ENCODE results near the gene PDLIM1. TPM values are rescaled to one million over a fixed set of nuclear protein-coding genes. Genes with fewer than 3 reads are reported as not detected.

PDLIM1 gene
- total RNA-seq, 1 experiment from 2014 or later, result 67.4 TPM

DNA sequence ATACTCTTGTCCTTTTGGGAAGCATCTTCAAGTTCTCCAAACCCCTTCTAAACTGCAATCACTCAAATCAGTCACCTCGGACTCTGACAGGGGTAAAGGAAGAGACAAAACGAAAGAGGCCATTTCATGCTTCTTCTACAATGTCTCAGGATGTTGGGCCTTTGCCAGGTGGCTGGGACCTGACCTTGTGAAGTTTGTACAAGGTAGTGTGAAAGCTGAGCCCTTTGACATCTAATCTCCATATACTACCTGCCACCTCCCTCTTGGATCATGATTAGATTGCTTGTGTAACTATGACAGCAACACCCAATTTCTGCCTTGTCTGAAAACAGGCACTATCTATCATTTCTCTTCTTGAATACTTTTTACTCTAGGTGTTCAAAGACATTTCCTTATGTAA, 35.1 kb upstream of the PDLIM1 start:
- H3K27ac ChIP-seq (ENCODE audit: low read depth, low read length), result no peak overlapping the region
- H3K27me3 ChIP-seq (ENCODE audit: insufficient read depth, low read length), result peaks cover 4% of the 10 kb centered on the region; the same call in 1 of the 2 replicates
- H3K9me3 ChIP-seq (ENCODE audit: control insufficient read depth in 1 of 2, insufficient read depth in 1 of 2, low read depth in 1 of 2, low read length in 2 of 2), result no peaks in the 10 kb centered on the region
- H2AFZ ChIP-seq (ENCODE audit: low read depth, low read length, poor library complexity, severe bottlenecking), result no peak overlapping the region
- no peak for DNase-seq (ENCODE audit: low read depth, low spot score)
- ChIA-PET RAD21 (ENCODE audit: low non-redundant PET in 1 of 2, low total read pairs in 2 of 2, uncharacterized antibody in 2 of 2, unreplicated experiment in 2 of 2) (no interaction called here), POLR2A (no interaction called here), CTCF (no interaction called here)
- intact Hi-C loops (cut with micrococcal nuclease), result no loop called here
- H3K36me3 ChIP-seq (ENCODE audit: control insufficient read depth in 1 of 2, insufficient read depth in 2 of 2, low read length in 2 of 2), result no peaks in the 10 kb centered on the region
- no peak overlapping the region for H3K4me3 ChIP-seq (replicated peaks in 1 of 2; ENCODE audit: low read depth in 1 of 2, low read length in 2 of 2)
- H4K20me1 ChIP-seq (ENCODE audit: insufficient read depth), result no peaks in the 10 kb centered on the region
- no peak for ATAC-seq
- no TSS peak for BruUV-seq (replicated peaks)
- H3K79me2 ChIP-seq (ENCODE audit: insufficient read depth, low read length), result no peaks in the 10 kb centered on the region
- no peak overlapping the region for H3K9ac ChIP-seq (ENCODE audit: low read length)
- no peak for TF ChIP-seq CBX3 (IDR thresholded peaks at IDR 0.05; ENCODE audit: low read depth)
- TF ChIP-seq ZFX (IDR thresholded peaks at IDR 0.05), result no peak
- TF ChIP-seq JUND (IDR thresholded peaks at IDR 0.05), result no peak
- no peak overlapping the region for H3K4me2 ChIP-seq (ENCODE audit: low read length)
- H3K4me1 ChIP-seq (ENCODE audit: control insufficient read depth in 1 of 2, insufficient read depth in 2 of 2, low read length in 2 of 2), result no peaks in the 10 kb centered on the region
- H3K9me2 ChIP-seq (ENCODE audit: insufficient read depth), result no peaks in the 10 kb centered on the region

DNA sequence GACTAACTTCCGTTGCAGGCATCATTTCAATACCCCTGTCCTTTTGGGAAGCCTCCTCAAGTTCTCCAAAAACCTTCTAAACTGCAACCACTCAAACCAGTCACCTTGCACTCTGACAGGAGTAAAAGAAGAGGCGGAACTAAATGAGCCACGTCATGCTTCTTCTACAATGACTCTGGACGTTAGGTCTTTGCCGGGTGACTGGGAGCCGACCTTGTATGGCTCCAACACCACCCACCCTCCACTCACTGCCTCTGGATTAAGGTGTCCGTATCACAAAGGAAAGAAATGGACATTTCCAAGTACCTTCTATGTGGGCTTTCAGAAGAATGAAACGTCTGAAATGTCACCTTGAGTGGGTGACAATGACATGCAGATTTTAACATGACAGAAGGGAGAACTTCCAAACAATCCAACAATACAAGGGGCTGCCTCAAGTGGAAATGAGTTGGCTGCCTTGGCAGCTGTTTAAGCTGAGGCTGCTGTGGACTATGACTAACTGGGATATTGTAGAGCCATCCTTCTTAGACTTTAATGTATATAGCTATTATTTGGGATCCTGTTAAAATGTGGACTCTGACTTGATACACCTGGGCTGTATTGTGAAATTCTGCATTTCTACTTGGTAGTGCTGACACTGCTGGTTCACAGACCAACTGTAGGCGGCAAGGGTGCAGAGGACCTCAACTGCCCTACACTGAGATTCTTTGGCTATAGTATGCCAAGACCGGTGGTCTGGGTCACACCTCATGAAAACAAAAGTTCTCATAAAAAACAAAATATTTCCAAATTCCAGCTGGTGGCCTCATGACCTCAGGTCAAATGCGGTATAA, 33.8 kb upstream of the PDLIM1 start:
- ChIA-PET CTCF (no interaction called here), POLR2A (no interaction called here), RAD21 (ENCODE audit: low non-redundant PET in 1 of 2, low total read pairs in 2 of 2, uncharacterized antibody in 2 of 2, unreplicated experiment in 2 of 2) (no interaction called here)
- Histone ChIP-seq H3K4me3 (replicated peaks in 1 of 2; ENCODE audit: low read depth in 1 of 2, low read length in 2 of 2) (no peak overlapping the region), H3K4me1 (ENCODE audit: control insufficient read depth in 1 of 2, insufficient read depth in 2 of 2, low read length in 2 of 2) (no peaks in the 10 kb centered on the region), H3K4me2 (ENCODE audit: low read length) (no peak overlapping the region), H4K20me1 (ENCODE audit: insufficient read depth) (no peaks in the 10 kb centered on the region), H2AFZ (ENCODE audit: low read depth, low read length, poor library complexity, severe bottlenecking) (no peak overlapping the region), H3K79me2 (ENCODE audit: insufficient read depth, low read length) (no peaks in the 10 kb centered on the region), H3K27me3 (ENCODE audit: insufficient read depth, low read length) (peaks cover 4% of the 10 kb centered on the region; the same call in 1 of the 2 replicates), H3K36me3 (ENCODE audit: control insufficient read depth in 1 of 2, insufficient read depth in 2 of 2, low read length in 2 of 2) (no peaks in the 10 kb centered on the region), H3K27ac (ENCODE audit: low read depth, low read length) (no peak overlapping the region), H3K9ac (ENCODE audit: low read length) (no peak overlapping the region), H3K9me2 (ENCODE audit: insufficient read depth) (no peaks in the 10 kb centered on the region), H3K9me3 (ENCODE audit: control insufficient read depth in 1 of 2, insufficient read depth in 1 of 2, low read depth in 1 of 2, low read length in 2 of 2) (no peaks in the 10 kb centered on the region)
- intact Hi-C loops (cut with micrococcal nuclease), result no loop called here
- no TSS peak for BruUV-seq (replicated peaks)
- TF ChIP-seq ZBTB33 (IDR thresholded peaks at IDR 0.05; ENCODE audit: extremely low read depth, insufficient replicate concordance, low read length), result no peak
- TF ChIP-seq CBX3 (IDR thresholded peaks at IDR 0.05; ENCODE audit: low read depth), result no peak
- TF ChIP-seq ATF3 (IDR thresholded peaks at IDR 0.05), result no peak
- TF ChIP-seq CTCF (IDR thresholded peaks at IDR 0.05 in 2 of 3, conservative IDR thresholded peaks at IDR 0.05 in 1 of 3; ENCODE audit: borderline replicate concordance in 1 of 3, insufficient read depth in 1 of 3, low read depth in 2 of 3, low read length in 2 of 3), result no peak
- no peak for TF ChIP-seq SP1 (IDR thresholded peaks at IDR 0.05; ENCODE audit: low read depth)
- TF ChIP-seq, protein P1, sequence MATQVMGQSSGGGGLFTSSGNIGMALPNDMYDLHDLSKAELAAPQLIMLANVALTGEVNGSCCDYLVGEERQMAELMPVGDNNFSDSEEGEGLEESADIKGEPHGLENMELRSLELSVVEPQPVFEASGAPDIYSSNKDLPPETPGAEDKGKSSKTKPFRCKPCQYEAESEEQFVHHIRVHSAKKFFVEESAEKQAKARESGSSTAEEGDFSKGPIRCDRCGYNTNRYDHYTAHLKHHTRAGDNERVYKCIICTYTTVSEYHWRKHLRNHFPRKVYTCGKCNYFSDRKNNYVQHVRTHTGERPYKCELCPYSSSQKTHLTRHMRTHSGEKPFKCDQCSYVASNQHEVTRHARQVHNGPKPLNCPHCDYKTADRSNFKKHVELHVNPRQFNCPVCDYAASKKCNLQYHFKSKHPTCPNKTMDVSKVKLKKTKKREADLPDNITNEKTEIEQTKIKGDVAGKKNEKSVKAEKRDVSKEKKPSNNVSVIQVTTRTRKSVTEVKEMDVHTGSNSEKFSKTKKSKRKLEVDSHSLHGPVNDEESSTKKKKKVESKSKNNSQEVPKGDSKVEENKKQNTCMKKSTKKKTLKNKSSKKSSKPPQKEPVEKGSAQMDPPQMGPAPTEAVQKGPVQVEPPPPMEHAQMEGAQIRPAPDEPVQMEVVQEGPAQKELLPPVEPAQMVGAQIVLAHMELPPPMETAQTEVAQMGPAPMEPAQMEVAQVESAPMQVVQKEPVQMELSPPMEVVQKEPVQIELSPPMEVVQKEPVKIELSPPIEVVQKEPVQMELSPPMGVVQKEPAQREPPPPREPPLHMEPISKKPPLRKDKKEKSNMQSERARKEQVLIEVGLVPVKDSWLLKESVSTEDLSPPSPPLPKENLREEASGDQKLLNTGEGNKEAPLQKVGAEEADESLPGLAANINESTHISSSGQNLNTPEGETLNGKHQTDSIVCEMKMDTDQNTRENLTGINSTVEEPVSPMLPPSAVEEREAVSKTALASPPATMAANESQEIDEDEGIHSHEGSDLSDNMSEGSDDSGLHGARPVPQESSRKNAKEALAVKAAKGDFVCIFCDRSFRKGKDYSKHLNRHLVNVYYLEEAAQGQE (IDR thresholded peaks at IDR 0.05; ENCODE audit: low read depth), result no peak
- no peak for TF ChIP-seq MAX (IDR thresholded peaks at IDR 0.05)
- no peak for TF ChIP-seq SIN3A (IDR thresholded peaks at IDR 0.05; ENCODE audit: low read depth)
- TF ChIP-seq FOSL1 (IDR thresholded peaks at IDR 0.05; ENCODE audit: low read depth), result no peak
- DNase-seq (ENCODE audit: low read depth, low spot score) (no peak), ATAC-seq (no peak)

Data from HCT116 (cell line).